ENCODE results near the gene TMC1.

Gene TMC1

DNA sequence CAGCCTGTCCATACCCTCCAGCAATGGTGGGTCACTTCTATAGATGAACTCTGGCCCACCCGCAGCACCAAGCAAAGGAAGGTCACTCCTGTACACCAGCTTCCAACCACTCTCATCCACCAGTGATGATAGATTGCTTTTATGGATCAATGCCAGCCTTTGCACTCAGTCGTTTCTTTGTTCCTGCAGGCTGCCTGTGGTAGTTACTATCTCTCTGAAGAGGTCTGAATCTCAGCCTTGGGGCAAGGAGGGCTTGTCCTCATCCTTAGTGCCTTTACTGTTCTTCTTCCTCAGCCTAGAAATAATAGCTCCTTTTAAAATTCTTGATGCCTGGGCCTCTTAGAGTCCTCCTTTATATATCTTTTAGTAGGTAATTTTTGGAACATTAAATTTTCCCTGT lies 100.8 kb downstream of the TMC1 start:
- FAIRE-seq = no peak

DNA sequence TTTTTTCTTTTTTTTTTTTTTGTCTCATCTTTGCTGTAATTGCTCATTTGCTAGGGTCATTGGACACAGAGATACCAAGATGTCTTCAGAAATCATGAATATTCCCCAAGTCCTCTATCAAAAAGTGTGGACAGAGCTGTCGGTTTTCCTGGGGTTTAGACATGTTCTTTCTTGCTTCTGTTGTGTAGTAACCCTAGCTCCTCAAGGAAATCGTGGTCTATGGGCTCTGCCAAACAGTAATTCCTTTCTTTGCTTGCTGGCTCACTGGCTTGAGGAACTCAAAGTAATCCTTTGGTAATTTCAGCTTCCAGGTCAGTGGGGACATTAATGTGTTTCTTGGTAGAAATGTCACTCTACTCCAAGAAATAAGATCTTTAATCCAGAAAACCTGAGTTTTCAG lies 101.7 kb downstream of the TMC1 start:
- no peak for FAIRE-seq

GRCh38 chr9:72627147-72627546 lies 105.7 kb downstream of the TMC1 start:
- no peak for FAIRE-seq

DNA sequence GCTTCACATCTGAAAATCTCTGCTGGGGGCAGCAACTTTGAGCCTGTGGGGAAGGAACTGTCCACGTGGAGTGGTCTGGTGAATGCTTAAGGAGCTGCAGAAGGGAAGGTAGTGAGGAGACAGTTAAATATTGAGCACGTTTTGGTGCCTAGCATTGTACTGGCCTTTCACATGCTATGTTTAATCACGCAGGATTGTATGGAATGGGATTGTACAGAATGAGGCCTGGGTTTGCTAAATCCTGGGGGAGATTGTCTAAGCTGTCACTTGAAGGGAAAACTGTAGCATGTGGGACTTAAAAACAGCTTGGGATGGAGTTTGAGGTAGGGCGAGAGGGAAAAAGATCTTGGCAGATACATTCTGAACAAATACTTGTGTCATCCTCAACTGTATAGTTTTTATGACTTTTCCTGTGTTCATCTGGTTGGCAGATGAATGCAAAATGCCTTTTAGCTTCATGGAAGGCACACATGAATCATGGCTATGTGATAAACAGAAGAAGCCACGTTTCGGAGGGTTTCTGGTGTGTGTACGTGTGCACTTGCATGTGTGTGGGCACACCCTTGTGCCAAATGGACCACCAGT lies 106.6 kb downstream of the TMC1 start:
- no peak for FAIRE-seq

DNA sequence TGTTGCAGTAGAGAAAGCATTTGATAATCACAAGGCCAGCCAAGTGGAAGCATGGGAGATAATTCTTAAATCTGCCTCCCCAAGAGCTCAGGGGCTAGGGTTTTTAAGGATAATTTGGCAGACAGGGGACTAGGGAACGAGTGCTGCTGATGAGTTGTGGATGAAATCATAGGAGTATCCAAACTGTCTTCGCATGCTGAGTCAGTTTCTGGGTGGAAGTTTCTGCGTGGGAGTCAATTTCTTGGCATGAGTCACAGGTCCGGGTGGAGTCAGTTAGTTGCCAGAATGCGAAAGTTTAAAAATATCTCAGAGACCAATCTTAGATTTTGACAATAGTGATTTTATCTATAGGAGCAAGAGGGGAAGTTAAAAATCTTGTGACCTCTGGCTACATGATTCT lies 112.6 kb downstream of the TMC1 start:
- no peak for FAIRE-seq

DNA sequence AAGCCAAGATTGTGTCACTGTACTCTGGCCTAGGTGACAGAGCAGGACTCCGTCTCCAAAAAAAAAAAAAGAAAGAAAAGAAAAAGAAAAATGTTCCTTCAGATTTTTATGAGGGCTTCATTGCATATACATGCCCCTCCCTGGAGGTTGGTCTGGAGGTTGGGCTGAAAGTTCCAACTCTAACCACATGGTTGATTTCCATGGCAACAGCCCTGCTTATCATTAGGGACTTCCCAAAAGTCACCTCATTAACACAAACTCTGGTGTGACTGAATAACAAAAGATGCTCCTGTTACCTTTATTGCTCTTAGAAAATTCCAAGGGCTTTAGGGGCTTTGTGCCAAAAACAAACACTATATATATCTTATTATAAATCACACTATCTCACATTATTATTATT lies 113.8 kb downstream of the TMC1 start:
- no peak for FAIRE-seq

DNA sequence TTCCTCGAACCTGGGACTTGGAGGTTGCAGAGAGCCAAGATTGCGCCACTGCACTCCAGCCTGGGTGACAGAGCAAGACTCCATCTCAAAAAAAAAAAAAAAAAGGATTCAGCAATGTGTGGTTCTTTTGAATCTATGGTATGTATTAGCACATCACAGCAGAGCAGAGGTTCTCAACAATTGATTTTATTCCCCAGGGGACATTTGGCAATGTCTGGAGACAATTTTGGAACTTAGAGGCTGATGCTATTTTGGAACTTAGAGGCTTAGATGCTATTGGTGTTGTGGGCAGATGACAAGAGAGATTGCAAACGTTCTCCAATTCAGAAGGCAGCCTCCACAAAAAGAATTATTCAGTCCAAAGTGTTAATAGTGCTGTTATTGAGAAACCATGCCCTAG lies 115.2 kb downstream of the TMC1 start:
- no peak for FAIRE-seq

DNA sequence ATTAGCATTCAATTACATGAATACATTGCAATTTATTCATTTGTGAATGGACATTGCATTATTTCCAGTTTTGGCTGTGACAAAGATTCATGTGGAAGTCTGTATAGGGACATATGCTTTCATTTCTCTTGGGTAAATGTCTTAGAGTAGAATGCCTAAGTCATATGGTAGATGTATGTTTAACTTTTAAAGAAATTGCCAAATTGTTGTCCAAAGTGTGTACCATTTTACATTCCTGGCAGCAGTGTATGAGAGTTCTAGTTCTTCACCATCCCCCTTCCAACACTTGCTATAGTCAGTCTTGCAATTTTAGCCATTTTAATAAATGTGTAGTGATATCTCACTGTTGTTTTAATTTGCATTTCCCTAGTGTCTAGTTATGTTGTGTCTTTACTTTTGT lies 122.2 kb downstream of the TMC1 start:
- no peak for FAIRE-seq

DNA sequence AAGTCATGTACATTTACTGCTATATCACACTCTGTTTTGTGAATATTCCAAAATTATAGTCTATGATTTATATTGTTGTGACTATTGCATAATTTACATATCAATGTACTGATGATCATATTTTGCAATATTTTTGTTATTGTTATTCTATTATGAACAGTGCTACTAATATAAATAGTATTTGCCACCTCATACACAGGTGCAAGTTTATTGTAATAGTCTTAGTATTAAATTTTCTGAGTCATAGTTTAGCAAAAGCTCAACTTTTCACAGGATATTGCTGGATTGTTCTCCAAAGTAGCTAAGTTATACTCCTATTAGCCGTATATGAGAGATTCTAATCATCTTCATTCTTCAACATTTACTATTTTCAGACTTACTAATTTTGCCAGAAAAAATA lies 124.7 kb downstream of the TMC1 start:
- FAIRE-seq = no peak

DNA sequence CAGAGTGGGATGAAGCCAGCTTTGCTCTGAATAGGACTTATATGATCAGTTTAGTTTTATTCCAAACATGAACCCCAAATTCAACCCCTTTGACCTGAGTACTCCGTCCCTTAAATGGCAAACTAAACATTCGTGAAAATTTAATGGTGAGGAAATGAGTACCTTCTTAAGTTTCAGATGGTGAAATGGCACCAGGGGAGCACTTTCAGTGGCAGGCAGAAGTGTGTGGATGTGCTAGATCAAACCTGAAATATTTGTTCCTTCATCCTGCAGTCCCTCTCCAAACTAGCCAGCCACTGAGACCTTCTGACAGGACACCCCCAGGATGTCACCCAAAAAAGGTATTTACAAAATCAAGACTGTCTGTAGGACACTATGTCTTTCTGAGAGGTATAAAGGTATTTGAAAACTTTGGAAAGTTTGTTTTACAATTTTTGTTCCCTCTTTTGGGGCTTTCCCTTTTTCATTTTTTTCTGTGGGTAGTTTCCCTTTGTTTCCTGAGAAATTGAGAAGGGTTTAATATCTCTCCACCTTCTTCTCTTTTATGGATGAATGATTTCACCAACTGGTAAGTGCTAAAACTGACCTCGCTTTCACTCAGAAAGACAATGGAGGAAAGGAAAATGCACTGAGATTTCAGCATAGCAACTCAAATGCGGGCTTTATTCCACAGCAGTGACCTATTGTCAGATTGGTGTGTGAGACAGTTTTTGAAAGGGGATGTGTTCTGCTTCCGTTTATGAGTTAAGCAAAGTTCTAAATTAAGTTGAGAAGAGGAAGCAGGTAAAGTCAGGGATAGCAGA lies 127.1 kb downstream of the TMC1 start:
- FAIRE-seq = no peak

GRCh38 chr9:72649127-72649442 lies 127.7 kb downstream of the TMC1 start:
- no peak for FAIRE-seq

GRCh38 chr9:72650206-72650605 lies 128.8 kb downstream of the TMC1 start:
- FAIRE-seq = no peak

DNA sequence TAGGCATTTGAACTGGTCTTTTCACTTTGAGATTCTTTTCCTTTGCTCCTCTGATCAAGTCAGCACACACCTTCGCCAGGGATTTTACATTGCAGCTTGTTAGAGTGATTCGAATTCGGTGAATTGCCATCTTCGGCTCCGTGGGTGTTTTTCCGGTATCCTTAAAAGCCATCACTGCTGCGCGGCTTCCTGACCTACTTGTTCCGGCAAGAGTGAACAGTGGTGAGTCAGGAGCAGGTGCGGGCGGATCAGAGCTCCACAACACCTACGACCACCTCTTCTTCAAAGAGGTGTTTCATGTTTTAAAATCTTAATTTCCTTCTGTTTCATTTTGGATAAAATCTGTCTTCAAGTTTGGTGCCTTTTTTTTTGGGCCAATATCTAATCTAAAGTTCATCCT lies 134.6 kb downstream of the TMC1 start:
- FAIRE-seq = no peak

- FAIRE-seq = no peak
Measured at GRCh38 chr9:72657023-72657422, 135.6 kb downstream of the TMC1 start.

GRCh38 chr9:72658703-72659102 lies 137.3 kb downstream of the TMC1 start:
- no peak for FAIRE-seq

- FAIRE-seq = no peak
Measured at GRCh38 chr9:72661401-72662135, 140.2 kb downstream of the TMC1 start.

GRCh38 chr9:72665421-72665820 lies 144.0 kb downstream of the TMC1 start:
- no peak for FAIRE-seq

DNA sequence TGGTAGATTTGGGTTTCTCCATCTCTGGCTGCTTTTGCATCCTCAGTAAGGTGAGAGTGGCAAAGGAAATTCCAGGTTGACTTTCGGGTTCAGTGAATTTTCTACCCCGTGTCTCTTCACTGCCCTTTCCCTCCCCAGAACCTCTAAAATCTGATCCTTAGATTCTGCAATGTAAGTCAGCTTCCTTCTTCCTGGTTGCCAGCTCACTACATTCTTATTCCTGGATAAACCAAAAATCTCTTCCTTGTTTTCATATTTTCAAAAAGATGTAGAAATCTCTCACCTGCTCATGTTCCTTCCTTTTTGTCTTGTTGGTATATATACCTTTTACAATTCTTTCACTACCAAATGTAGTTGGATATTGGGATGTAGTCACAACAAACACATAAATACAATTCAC lies 145.8 kb downstream of the TMC1 start:
- no peak for FAIRE-seq

DNA sequence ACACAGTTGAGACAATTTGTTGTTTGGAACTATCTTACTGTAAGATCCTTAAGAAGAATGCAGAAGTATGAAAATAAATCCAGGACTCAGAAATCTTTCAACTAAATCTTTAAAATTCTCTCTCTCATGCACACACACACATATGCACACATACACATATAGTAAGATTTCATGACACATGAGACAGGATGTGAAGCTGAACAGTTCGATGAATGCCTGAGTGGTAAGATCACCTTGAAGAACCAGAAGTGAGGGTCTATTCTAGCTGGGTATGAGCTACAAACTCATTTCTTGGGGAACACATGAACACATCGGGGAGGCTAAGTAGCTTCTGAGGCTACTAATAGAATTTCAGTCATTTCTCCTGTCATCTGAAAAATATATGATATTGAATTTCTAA lies 153.6 kb downstream of the TMC1 start:
- FAIRE-seq = no peak

DNA sequence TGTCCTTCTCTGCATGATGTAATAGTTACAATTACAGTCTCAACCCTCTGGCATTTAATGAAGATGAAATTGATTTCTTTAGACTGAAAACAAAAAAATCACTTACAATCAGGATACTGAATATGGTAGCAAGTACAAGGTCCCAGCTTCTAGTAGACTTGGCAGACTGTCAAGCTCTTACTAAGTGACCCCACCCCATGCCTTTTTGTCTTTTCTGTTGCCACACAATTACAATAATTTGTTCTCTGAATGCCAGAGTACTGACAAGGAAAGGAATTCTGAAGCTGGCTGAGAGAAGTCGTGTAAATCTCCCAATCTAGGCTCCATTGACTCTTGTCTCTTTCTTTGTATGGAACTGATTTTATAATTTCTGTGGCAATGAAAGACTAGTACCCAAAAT lies 154.2 kb downstream of the TMC1 start:
- no peak for FAIRE-seq

DNA sequence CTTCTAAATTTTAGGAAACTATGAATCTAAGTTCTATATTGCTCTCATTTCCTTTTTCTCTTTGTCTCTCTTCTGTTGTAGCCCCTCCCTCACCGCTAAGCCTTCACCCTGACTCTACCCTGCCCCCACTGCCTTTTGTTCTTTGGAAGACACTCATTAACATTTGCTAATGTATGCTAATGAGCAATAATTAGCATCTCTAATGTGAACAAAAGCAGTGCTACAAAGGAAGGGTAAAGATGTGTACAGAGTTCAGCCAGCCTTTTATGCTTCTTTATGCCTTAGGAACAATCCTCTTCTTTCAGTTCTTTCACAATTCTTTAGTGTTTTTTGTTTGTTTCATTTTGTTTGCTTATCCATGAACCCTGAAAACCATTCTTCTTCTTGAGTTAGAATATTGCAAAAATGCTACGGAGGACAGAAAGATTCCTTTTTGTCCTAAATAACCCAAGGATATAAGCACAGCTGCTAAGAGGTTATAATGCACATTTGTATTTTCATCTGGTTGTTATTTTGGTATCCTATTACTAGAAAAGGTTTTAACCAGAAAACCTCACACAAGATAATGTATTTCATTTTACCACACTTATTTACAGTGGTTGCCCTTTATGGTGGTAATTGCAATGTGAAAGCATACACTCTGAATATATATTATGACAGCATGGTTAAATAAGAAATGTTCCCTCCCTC lies 159.3 kb downstream of the TMC1 start:
- FAIRE-seq = no peak

DNA sequence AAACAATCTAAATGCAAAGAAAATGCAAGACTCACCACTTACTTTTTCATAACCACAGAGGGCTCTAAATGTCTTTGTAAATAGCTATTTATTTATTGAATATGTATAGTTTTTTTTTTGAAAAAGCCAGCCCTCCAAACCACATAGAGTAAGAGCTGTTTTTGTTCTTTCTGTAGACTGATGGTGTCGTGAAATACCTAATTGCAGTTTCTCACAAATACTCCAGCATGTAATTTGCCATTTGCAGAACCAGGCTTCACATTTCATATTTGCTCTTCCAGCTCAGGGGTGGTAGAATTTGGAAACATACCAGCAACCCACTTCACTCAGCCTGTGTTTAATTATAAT lies 159.8 kb downstream of the TMC1 start:
- no peak for FAIRE-seq

DNA sequence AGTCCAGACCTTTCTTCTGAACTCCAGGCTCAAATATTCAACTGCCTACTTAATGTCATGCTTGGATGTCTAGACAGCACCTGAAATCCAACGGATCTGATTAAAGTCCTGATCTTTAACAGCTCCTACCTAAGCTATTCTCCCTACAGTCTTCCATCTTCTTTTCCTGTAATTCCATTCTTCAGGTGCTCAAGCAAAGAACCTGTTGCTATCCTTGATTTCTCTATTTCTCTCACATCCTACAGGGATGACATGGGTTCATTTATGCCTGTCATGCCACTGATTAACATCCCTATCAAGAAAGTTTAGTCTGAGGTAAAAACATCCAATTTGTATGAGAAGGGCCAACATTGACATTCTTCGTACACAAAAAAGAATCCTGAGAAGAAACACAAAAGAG lies 163.2 kb downstream of the TMC1 start:
- FAIRE-seq = no peak

DNA sequence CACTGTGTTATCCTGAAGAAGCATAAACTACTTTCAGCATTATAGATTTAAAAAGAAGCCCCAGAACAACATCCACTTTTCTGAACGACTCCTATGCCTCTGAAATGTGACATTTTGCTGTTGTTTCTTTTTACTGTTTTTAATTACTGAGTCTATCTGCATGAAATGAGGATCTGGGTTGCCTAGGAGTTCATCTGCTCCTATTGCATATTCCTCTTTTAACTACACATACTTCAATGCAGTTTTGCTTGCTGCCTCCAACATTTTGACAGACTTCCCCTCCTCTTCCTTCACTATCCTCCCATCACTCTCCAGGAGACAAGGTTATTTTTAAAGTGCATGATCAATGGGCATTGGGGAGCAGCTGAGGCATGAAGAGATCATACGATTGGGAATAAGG lies 164.5 kb downstream of the TMC1 start:
- no peak for FAIRE-seq

Data from TTC549 (cell line).